RWPE2 (cell line): ENCODE results near the gene PSMA8.

Source experiments
- ATAC-seq: fragments of 200-7000 bp; cut with Tn5 transposase; 3 replicates; pipeline ENCODE4 v1.9.1; 2021; ENCODE audit warnings: low read depth
- DNase-seq: peaks from one replicate; pipeline ENCODE4 v3.0.0-alpha.2; 2020; ENCODE audit warnings: low spot score
- H3K27ac ChIP-seq: fragments of 450-650 bp; 2 replicates; pipeline ENCODE4 v1.5.1; 2017; ENCODE audit warnings: mild to moderate bottlenecking; ENCODE audit not compliant: poor library complexity, severe bottlenecking
- H3K27me3 ChIP-seq: fragments of 250-450 bp; sonication (Bioruptor Pico); 2 replicates; pipeline ENCODE4 v1.5.1; 2021; ENCODE audit warnings: mild to moderate bottlenecking, moderate library complexity; ENCODE audit not compliant: insufficient read depth, poor library complexity, severe bottlenecking
- H3K36me3 ChIP-seq: fragments of 250-450 bp; sonication (Bioruptor Pico); 2 replicates; pipeline ENCODE4 v1.5.1; 2020; ENCODE audit warnings: low read depth, mild to moderate bottlenecking, moderate library complexity
- H3K4me1 ChIP-seq: fragments of 250-450 bp; sonication (Bioruptor Pico); 2 replicates; pipeline ENCODE4 v1.5.1; 2021; ENCODE audit warnings: mild to moderate bottlenecking, moderate library complexity; ENCODE audit not compliant: insufficient read depth, poor library complexity, severe bottlenecking
- H3K4me3 ChIP-seq: fragments of 250-450 bp; sonication (Bioruptor Pico); 2 replicates; pipeline ENCODE4 v1.5.1; 2021; ENCODE audit warnings: mild to moderate bottlenecking, moderate library complexity; ENCODE audit not compliant: severe bottlenecking
- H3K9me3 ChIP-seq: fragments of 250-450 bp; sonication (Bioruptor Pico); 2 replicates; pipeline ENCODE4 v1.5.1; 2021; ENCODE audit warnings: mild to moderate bottlenecking, moderate library complexity; ENCODE audit not compliant: severe bottlenecking
- CTCF ChIP-seq: fragments of 450-650 bp; IDR thresholded peaks from one replicate; pipeline ENCODE4 v1.5.1; 2017; ENCODE audit warnings: mild to moderate bottlenecking, moderate library complexity; ENCODE audit not compliant: poor library complexity, severe bottlenecking

Gene PSMA8

GRCh38 chr18:26175481-26175880 is 41.8 kb downstream of the PSMA8 start:
- no peak for TF ChIP-seq CTCF
- DNase-seq = no peak
- Histone ChIP-seq H3K36me3 (no peaks in the 10 kb centered on the region), H3K27ac (no peak overlapping the region), H3K27me3 (peaks cover 19% of the 10 kb centered on the region), H3K4me1 (no peaks in the 10 kb centered on the region), H3K9me3 (no peaks in the 10 kb centered on the region), H3K4me3 (no peak overlapping the region)
- ATAC-seq = no peak

- DNase-seq (no peak), ATAC-seq (no peak)
- Histone ChIP-seq H3K27ac (no peak overlapping the region), H3K4me1 (no peaks in the 10 kb centered on the region), H3K27me3 (peaks cover 19% of the 10 kb centered on the region), H3K4me3 (no peak overlapping the region), H3K9me3 (no peaks in the 10 kb centered on the region), H3K36me3 (no peaks in the 10 kb centered on the region)
- no peak for TF ChIP-seq CTCF
Measured at GRCh38 chr18:26176134-26176533, 42.5 kb downstream of the PSMA8 start.

GRCh38 chr18:26181343-26181826 is 47.7 kb downstream of the PSMA8 start:
- no peak for TF ChIP-seq CTCF
- no peaks in the 10 kb centered on the region for H3K4me1 ChIP-seq
- DNase-seq (no peak), ATAC-seq (no peak)
- no peaks in the 10 kb centered on the region for H3K9me3 ChIP-seq
- H3K27ac ChIP-seq = no peak overlapping the region
- peaks cover 10% of the 10 kb centered on the region for H3K27me3 ChIP-seq
- H3K4me3 ChIP-seq = no peak overlapping the region
- no peaks in the 10 kb centered on the region for H3K36me3 ChIP-seq

DNA sequence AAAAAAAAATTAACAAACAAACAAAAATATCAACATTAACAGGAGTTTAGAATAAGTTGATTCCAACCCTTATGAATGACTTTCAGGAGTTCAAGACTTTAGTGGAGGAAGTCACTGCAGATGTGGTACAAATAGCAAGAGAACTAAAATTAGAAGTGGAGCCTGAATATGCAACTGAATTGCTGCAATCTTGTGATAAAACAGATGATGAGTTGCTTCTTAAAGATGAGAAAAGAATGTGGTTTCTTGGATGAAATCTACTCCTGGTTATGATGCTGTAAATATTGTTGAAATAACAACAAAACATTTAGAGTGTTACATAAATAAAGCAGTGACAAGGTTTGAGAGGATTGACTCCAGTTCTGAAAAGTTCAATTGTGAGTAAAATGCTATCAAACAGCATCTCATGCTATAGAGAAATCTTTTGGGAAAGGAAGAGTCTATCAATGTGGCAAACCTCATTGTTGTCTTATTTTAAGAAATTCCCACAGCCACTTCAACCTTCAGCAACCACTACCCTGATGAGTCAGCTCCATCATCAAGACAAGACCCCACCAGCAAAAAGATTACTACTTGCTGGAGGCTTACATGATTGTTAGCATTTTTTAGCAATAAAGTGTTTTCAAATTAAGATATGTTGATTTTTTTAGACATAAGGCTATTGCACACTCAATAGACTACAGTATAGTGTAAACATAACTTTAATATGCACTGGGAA is 49.9 kb downstream of the PSMA8 start:
- H3K27me3 ChIP-seq = peaks cover 6% of the 10 kb centered on the region
- ATAC-seq (no peak), DNase-seq (no peak)
- no peaks in the 10 kb centered on the region for H3K4me1 ChIP-seq
- no peaks in the 10 kb centered on the region for H3K9me3 ChIP-seq
- H3K27ac ChIP-seq = no peak overlapping the region
- no peak overlapping the region for H3K4me3 ChIP-seq
- TF ChIP-seq CTCF = no peak
- H3K36me3 ChIP-seq = no peaks in the 10 kb centered on the region

GRCh38 chr18:26185267-26185666 is 51.6 kb downstream of the PSMA8 start:
- no peaks in the 10 kb centered on the region for H3K36me3 ChIP-seq
- H3K27me3 ChIP-seq = peaks cover 6% of the 10 kb centered on the region
- DNase-seq = no peak
- no peaks in the 10 kb centered on the region for H3K9me3 ChIP-seq
- no peaks in the 10 kb centered on the region for H3K4me1 ChIP-seq
- peak; percentile 36 for TF ChIP-seq CTCF
- no peak overlapping the region for H3K4me3 ChIP-seq
- peak; percentile 61; the same call in 2 of the 3 replicates for ATAC-seq
- no peak overlapping the region for H3K27ac ChIP-seq
